HepG2 (cell line): ENCODE results near the gene ASPHD1. TPM values are rescaled to one million over a fixed set of nuclear protein-coding genes. Genes with fewer than 3 reads are reported as not detected.

Experiments
- CCAR2 ChIP-seq: fragments of 200-400 bp; formaldehyde crosslinking; optimal IDR thresholded peaks from 2 replicates; pipeline ENCODE3; 2018; ENCODE audit warnings: low read depth, mild to moderate bottlenecking, low read length, moderate library complexity
- CEBPG ChIP-seq: IDR thresholded peaks from 2 replicates; pipeline ENCODE4 v1.6.1; 2016
- CREB1 ChIP-seq, 2 experiments: fragments of 450-650 bp in 1 of 2; IDR thresholded peaks; 2 replicates each; pipeline ENCODE4 v1.6.1; 2016 to 2017; ENCODE audit warnings: control low read depth in 1 of 2, mild to moderate bottlenecking in 1 of 2, missing compliant biosample characterization in 1 of 2, missing genetic modification characterization in 1 of 2
- EED ChIP-seq: sonication (generic); formaldehyde crosslinking; IDR thresholded peaks from 2 replicates; pipeline ENCODE4 v1.5.0; 2020; ENCODE audit warnings: mild to moderate bottlenecking, missing genetic modification reagents
- HMG20B ChIP-seq: conservative IDR thresholded peaks from 2 replicates; pipeline ENCODE4 v1.6.1; 2016; ENCODE audit warnings: missing genetic modification reagents, missing compliant biosample characterization
- KLF16 ChIP-seq, 2 experiments: sonication (generic) in 1 of 2; formaldehyde crosslinking in 1 of 2; IDR thresholded peaks; 2 replicates each; pipeline versions ENCODE4 v1.6.1 to v1.8.0; 2016 to 2023; ENCODE audit warnings: missing genetic modification reagents in 2 of 2, missing compliant biosample characterization in 1 of 2
- MAZ ChIP-seq, 2 experiments: sonication (generic) in 1 of 2; formaldehyde crosslinking in 1 of 2; IDR thresholded peaks; 2 replicates each; pipeline versions ENCODE4 v1.5.0 to v1.6.1; 2012 to 2020; ENCODE audit warnings: low read depth in 2 of 2, mild to moderate bottlenecking in 2 of 2, borderline replicate concordance in 1 of 2, improper control_type of control experiment in 1 of 2, low read length in 1 of 2, missing genetic modification reagents in 1 of 2, moderate library complexity in 1 of 2
- YEATS4 ChIP-seq: sonication (generic); formaldehyde crosslinking; IDR thresholded peaks from 2 replicates; pipeline ENCODE4 v1.4.0; 2020; ENCODE audit warnings: missing genetic modification reagents, borderline replicate concordance
- ZBTB21 ChIP-seq: sonication (generic); formaldehyde crosslinking; IDR thresholded peaks from 2 replicates; pipeline ENCODE4 v1.4.0; 2020; ENCODE audit warnings: missing genetic modification reagents
- ZFX ChIP-seq: sonication (generic); formaldehyde crosslinking; IDR thresholded peaks from 2 replicates; pipeline ENCODE4 v1.4.0; 2020; ENCODE audit warnings: mild to moderate bottlenecking, low read depth, missing genetic modification reagents, moderate library complexity
- ZNF138 ChIP-seq: sonication (generic); formaldehyde crosslinking; IDR thresholded peaks from 2 replicates; pipeline ENCODE4 v1.5.0; 2020; ENCODE audit warnings: mild to moderate bottlenecking, low read depth, missing genetic modification reagents
- ZNF17 ChIP-seq: sonication (generic); formaldehyde crosslinking; IDR thresholded peaks from 2 replicates; pipeline ENCODE4 v1.5.0; 2020; ENCODE audit warnings: mild to moderate bottlenecking, missing genetic modification reagents
- ZNF292 ChIP-seq: sonication (generic); formaldehyde crosslinking; IDR thresholded peaks from 2 replicates; pipeline ENCODE4 v1.8.1; 2022; ENCODE audit warnings: mild to moderate bottlenecking, low read depth, missing genetic modification reagents, borderline replicate concordance
- ZNF317 ChIP-seq: sonication (generic); formaldehyde crosslinking; IDR thresholded peaks from 2 replicates; pipeline ENCODE4 v1.5.0; 2020; ENCODE audit warnings: mild to moderate bottlenecking, missing genetic modification reagents
- ZNF569 ChIP-seq: sonication (generic); formaldehyde crosslinking; IDR thresholded peaks from 2 replicates; pipeline ENCODE4 v1.5.0; 2020; ENCODE audit warnings: mild to moderate bottlenecking, missing genetic modification reagents, moderate library complexity, borderline replicate concordance
- ZNF589 ChIP-seq: sonication (generic); formaldehyde crosslinking; conservative IDR thresholded peaks from 2 replicates; pipeline ENCODE4 v1.8.0; 2022; ENCODE audit warnings: mild to moderate bottlenecking, moderate library complexity, missing genetic modification reagents
- ZNF761 ChIP-seq: sonication (generic); formaldehyde crosslinking; conservative IDR thresholded peaks from 2 replicates; pipeline ENCODE4 v1.4.0; 2020; ENCODE audit warnings: mild to moderate bottlenecking, missing genetic modification reagents
- ZNF850 ChIP-seq: sonication (generic); formaldehyde crosslinking; conservative IDR thresholded peaks from 2 replicates; pipeline ENCODE4 v1.9.0; 2021; ENCODE audit warnings: mild to moderate bottlenecking, missing genetic modification reagents
- polyA plus RNA-seq, 8 experiments: library from polyadenylated mRNA; depleted of rRNA in 3 of 8; stranded (reverse) in 7 of 8; unstranded in 1 of 8; fragments of >200 nt; fragmentation: Illumina TruSeq in 4 of 8; extraction: Trizol in 4 of 8; gene quantifications; 2 replicates each; pipeline versions ENCODE4 v1.2.1 to v1.2.3, GENCODE V29; 2011 to 2016; ENCODE audit warnings: low read depth in 4 of 8, missing spikeins in 1 of 8, mixed read lengths in 1 of 8; ENCODE audit not compliant: insufficient read depth in 1 of 8
- total RNA-seq, 5 experiments: library from RNA; depleted of rRNA; stranded (reverse); fragments of >200 nt; fragmentation: Illumina TruSeq; extraction: Trizol; gene quantifications; 2 replicates each; pipeline ENCODE4 v1.2.3, GENCODE V29; 2016; ENCODE audit warnings: low read depth in 1 of 5
- TF ChIP-seq, protein P1 (sequence below): sonication (generic); formaldehyde crosslinking; IDR thresholded peaks from 2 replicates; pipeline ENCODE4 v1.4.0; 2020; ENCODE audit warnings: mild to moderate bottlenecking, missing genetic modification reagents
- TF ChIP-seq, protein P2 (sequence below): sonication (generic); formaldehyde crosslinking; IDR thresholded peaks from 2 replicates; pipeline ENCODE4 v1.4.0; 2020; ENCODE audit warnings: missing genetic modification reagents
- TF ChIP-seq, protein P3 (sequence below): sonication (generic); formaldehyde crosslinking; IDR thresholded peaks from 2 replicates; pipeline ENCODE4 v1.5.0; 2020; ENCODE audit warnings: missing genetic modification reagents

The ASPHD1 gene
- total and polyA plus RNA-seq, 2 of the 13 experiments (the other 11 are each of a cell fraction or from before 2014, with no cell fraction given): 13.1 to 19.7 TPM

DNA sequence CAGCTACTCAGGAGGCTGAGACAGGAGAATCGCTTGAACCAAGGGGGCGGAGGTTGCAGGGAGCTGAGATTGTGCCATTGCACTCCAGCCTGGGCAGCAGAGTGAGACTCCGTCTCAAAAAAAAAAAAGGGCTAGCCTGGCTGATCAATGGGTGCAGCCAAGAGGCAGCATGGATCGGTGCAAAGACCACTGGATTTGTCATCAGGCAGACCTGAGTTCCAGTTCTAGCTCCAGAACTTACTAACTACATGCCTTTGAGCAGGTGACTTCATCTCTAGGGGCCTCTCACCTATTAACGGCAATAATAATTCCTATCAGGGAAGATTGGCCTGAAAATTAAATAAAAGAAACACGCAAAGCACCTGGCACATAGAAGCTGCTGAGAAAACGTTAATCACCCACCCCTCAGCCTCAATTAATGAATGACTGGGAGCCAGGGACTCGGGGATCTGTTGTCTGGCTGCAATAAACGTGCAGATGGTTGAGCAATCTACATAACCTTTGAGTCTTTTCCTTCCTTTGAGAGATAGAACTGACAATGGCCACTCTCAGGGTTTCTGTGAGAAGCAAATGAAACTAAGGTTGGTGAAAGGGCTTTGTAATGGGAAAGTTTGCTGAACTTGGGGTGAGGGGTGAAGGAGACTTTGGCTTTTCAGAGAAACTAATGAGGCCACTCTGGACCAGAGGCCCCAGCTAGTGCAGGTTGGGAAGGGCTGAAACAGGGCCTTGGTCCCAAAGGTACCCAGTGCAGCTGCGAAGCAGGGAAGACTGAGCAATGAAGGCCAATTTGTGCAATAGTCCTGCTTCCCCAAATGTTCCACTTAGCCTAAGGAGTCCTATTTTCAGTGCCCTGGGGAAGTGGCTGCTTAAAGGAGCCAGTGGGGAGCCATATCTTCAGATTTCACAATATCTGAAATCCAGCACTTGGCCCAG is 8.5 kb upstream of the ASPHD1 start (continued):
- TF ChIP-seq, protein P1, sequence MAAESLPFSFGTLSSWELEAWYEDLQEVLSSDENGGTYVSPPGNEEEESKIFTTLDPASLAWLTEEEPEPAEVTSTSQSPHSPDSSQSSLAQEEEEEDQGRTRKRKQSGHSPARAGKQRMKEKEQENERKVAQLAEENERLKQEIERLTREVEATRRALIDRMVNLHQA: no peak
- no peak for TF ChIP-seq ZNF138 (CRISPR knock-in tag)
- TF ChIP-seq HMG20B: no peak; the same call in 1 of the 2 replicates
- TF ChIP-seq ZFX (CRISPR knock-in tag): peak; percentile 56; the same call in 1 of the 2 replicates
- TF ChIP-seq ZBTB21 (CRISPR knock-in tag): no peak
- no peak for TF ChIP-seq ZNF569 (CRISPR knock-in tag)
- TF ChIP-seq CCAR2: no peak
- TF ChIP-seq CEBPG (CRISPR knock-in tag): peak; percentile 96
- TF ChIP-seq CREB1 (IDR thresholded peaks at IDR 0.05): no peak
- peak; percentile 74 for TF ChIP-seq CREB1 (CRISPR knock-in tag; IDR thresholded peaks at IDR 0.05)
- TF ChIP-seq, protein P2, sequence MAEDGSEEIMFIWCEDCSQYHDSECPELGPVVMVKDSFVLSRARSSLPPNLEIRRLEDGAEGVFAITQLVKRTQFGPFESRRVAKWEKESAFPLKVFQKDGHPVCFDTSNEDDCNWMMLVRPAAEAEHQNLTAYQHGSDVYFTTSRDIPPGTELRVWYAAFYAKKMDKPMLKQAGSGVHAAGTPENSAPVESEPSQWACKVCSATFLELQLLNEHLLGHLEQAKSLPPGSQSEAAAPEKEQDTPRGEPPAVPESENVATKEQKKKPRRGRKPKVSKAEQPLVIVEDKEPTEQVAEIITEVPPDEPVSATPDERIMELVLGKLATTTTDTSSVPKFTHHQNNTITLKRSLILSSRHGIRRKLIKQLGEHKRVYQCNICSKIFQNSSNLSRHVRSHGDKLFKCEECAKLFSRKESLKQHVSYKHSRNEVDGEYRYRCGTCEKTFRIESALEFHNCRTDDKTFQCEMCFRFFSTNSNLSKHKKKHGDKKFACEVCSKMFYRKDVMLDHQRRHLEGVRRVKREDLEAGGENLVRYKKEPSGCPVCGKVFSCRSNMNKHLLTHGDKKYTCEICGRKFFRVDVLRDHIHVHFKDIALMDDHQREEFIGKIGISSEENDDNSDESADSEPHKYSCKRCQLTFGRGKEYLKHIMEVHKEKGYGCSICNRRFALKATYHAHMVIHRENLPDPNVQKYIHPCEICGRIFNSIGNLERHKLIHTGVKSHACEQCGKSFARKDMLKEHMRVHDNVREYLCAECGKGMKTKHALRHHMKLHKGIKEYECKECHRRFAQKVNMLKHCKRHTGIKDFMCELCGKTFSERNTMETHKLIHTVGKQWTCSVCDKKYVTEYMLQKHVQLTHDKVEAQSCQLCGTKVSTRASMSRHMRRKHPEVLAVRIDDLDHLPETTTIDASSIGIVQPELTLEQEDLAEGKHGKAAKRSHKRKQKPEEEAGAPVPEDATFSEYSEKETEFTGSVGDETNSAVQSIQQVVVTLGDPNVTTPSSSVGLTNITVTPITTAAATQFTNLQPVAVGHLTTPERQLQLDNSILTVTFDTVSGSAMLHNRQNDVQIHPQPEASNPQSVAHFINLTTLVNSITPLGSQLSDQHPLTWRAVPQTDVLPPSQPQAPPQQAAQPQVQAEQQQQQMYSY: peak; percentile 93
- no peak for TF ChIP-seq ZNF850
- TF ChIP-seq MAZ (IDR thresholded peaks at IDR 0.05; ENCODE audit: borderline replicate concordance, low read depth, low read length): no peak
- TF ChIP-seq MAZ (CRISPR knock-in tag; IDR thresholded peaks at IDR 0.05; ENCODE audit: low read depth): peak; percentile 49; the same call in 1 of the 2 replicates
- no peak for TF ChIP-seq ZNF761
- no peak for TF ChIP-seq ZNF589
- peak in 1 of 2 experiments; percentile 73; a peak in 1 of 4 replicates for TF ChIP-seq KLF16 (CRISPR knock-in tag; IDR thresholded peaks at IDR 0.05)
- no peak for TF ChIP-seq ZNF292 (CRISPR knock-in tag)
- no peak for TF ChIP-seq ZNF317
- no peak for TF ChIP-seq ZNF17 (CRISPR knock-in tag)
- TF ChIP-seq, protein P3, sequence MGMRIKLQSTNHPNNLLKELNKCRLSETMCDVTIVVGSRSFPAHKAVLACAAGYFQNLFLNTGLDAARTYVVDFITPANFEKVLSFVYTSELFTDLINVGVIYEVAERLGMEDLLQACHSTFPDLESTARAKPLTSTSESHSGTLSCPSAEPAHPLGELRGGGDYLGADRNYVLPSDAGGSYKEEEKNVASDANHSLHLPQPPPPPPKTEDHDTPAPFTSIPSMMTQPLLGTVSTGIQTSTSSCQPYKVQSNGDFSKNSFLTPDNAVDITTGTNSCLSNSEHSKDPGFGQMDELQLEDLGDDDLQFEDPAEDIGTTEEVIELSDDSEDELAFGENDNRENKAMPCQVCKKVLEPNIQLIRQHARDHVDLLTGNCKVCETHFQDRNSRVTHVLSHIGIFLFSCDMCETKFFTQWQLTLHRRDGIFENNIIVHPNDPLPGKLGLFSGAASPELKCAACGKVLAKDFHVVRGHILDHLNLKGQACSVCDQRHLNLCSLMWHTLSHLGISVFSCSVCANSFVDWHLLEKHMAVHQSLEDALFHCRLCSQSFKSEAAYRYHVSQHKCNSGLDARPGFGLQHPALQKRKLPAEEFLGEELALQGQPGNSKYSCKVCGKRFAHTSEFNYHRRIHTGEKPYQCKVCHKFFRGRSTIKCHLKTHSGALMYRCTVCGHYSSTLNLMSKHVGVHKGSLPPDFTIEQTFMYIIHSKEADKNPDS (CRISPR knock-in tag): no peak; the same call in 1 of the 2 replicates
- no peak for TF ChIP-seq EED (CRISPR knock-in tag)
- peak; percentile 72; the same call in 1 of the 2 replicates for TF ChIP-seq YEATS4 (CRISPR knock-in tag)
